CD4-positive, alpha-beta T cell treated with Interleukin-17A for 1 hour (primary cell): ENCODE data around the gene TGFBR1.

Source experiments
- DNase-seq: peaks from one replicate; pipeline ENCODE4 v3.0.0-alpha.2; 2020

The TGFBR1 gene

GRCh38 chr9:99104459-99105151, at the start of gene TGFBR1:
TGFBR1 (plus strand) TSS chr9:99105113; CDS start chr9:99105206, 93 bp downstream.
- peak; percentile 95 for DNase-seq

DNA sequence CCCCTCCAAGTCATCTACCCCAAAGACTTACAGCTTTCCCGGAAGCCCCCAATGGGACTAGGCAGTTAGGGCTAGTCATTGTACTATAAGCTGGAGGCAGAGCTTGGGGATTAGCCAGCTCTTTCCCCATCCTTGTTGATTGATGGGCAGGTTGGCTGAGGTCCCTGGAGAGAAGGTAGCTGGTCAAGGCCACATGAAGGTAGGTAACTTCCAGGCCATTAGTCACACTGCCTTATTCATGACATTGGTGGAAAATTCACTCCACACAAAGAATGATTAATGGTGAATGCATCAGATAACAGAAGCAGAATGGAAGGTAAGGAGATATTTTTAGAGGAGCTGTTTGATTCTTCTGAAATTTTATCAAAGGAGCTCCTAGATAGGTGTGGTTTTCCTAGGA, 49.5 kb upstream of the TGFBR1 start:
- no peak for DNase-seq

- no peak for DNase-seq
These were observed 48.7 kb upstream of the TGFBR1 start for GRCh38 chr9:99056186-99056585.

GRCh38 chr9:99056886-99057664, 47.8 kb upstream of the TGFBR1 start:
- peak; percentile 51 for DNase-seq

- DNase-seq, result peak; percentile 77
These were observed 47.0 kb upstream of the TGFBR1 start for GRCh38 chr9:99057665-99058625.

- peak; percentile 36 for DNase-seq
These were observed 45.7 kb upstream of the TGFBR1 start for GRCh38 chr9:99058964-99059921.

GRCh38 chr9:99060621-99061020, 44.3 kb upstream of the TGFBR1 start:
- DNase-seq, result no peak

GRCh38 chr9:99062549-99062948, 42.4 kb upstream of the TGFBR1 start:
- DNase-seq, result no peak

DNA sequence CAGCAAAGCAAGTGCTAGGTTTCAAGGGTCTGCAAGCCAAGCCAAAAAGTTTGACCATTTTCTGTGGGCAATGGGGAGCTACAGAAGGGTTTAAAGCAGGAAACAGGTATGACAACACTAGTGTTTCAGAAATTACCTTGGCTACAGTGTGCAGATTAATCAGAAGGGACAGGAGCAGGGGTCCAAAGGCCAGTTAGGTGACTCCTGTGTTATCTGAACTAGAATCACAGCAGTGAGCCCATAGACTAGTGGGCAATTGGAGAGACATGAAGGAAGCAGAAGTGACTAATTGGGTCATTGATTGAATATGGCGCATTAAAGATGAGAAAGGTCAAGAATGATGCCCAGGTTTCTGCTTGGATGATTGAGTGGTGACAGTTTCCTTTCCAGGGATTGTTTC, 41.4 kb upstream of the TGFBR1 start:
- DNase-seq, result no peak

- DNase-seq, result no peak
These were observed 38.3 kb upstream of the TGFBR1 start for GRCh38 chr9:99066571-99066970.

DNA sequence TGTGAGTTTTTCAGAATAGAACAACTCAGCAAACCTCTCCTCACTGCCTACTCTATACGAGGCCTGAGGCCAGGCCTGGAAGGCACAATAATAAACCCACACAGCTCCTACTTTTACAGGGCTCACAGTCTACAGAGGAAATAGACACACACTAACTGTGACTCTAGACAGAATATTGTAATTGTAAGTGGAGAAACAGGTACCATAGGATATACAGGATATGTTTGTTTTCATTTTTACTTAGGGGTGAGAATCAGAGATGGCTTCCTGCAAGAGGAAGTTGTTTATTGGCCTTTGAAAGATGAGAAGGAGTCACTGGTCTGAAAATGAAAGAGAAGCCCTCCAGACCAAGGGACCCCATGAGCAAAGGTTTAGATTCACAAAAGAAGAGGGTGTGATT, 35.8 kb upstream of the TGFBR1 start:
- DNase-seq, result peak; percentile 10

GRCh38 chr9:99069546-99069945, 35.4 kb upstream of the TGFBR1 start:
- DNase-seq, result no peak

GRCh38 chr9:99070681-99071080, 34.2 kb upstream of the TGFBR1 start:
- DNase-seq, result no peak

- DNase-seq, result no peak
These were observed 33.4 kb upstream of the TGFBR1 start for GRCh38 chr9:99071313-99072039.

GRCh38 chr9:99072040-99072394, 32.9 kb upstream of the TGFBR1 start:
- DNase-seq, result no peak

- DNase-seq, result no peak
These were observed 31.6 kb upstream of the TGFBR1 start for GRCh38 chr9:99073347-99073746.

- DNase-seq, result no peak
These were observed 30.7 kb upstream of the TGFBR1 start for GRCh38 chr9:99073985-99074901.

DNA sequence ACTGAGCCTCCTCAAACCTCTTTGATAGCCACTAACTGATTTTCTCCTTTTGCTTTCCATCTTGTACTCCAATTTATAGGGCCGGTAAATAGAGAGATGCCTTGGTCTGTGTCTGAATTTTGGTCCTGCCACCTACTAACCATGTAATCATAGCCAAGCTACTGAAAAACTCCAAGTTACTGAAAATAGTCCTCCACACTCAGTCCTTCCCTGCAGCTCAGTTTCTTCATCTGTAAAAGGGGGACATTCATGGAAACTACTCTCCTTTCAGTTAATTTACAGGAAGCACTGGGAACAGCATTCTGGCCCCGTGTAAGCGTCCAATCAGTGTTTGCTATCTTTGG, 30.0 kb upstream of the TGFBR1 start:
- DNase-seq, result no peak

GRCh38 chr9:99075246-99075912, 29.5 kb upstream of the TGFBR1 start:
- DNase-seq, result no peak

- DNase-seq, result no peak
These were observed 28.9 kb upstream of the TGFBR1 start for GRCh38 chr9:99076030-99076429.
